HFFc6 (cell line): ENCODE measurements around the gene FAM234B. TPM values are rescaled to one million over a fixed set of nuclear protein-coding genes. Genes with fewer than 3 reads are reported as not detected.

Source experiments
- DNase-seq: peaks from one replicate; pipeline ENCODE4 v3.0.0-alpha.2; 2018
- H3K27ac Mint-ChIP-seq: 2 replicates; pipeline ENCODE4 v1.8.0; 2020; ENCODE audit warnings: mild to moderate bottlenecking, mixed read lengths
- H3K27me3 Mint-ChIP-seq: 2 replicates; pipeline ENCODE4 v1.8.0; 2021; ENCODE audit warnings: mild to moderate bottlenecking, moderate library complexity, mixed read lengths; ENCODE audit not compliant: insufficient read depth
- H3K36me3 Mint-ChIP-seq: 2 replicates; pipeline ENCODE4 v1.8.0; 2021; ENCODE audit warnings: low read depth, mixed read lengths
- H3K4me1 Mint-ChIP-seq: 2 replicates; pipeline ENCODE4 v1.8.0; 2020; ENCODE audit warnings: low read depth, mixed read lengths
- H3K4me3 Mint-ChIP-seq: 2 replicates; pipeline ENCODE4 v1.8.0; 2020; ENCODE audit warnings: mild to moderate bottlenecking, moderate library complexity, mixed read lengths
- H3K9me3 Mint-ChIP-seq: 2 replicates; pipeline ENCODE4 v1.8.0; 2020; ENCODE audit warnings: mild to moderate bottlenecking, mixed read lengths
- CTCF ChIP-seq: fragments of 200-600 bp; sonication (generic); IDR thresholded peaks from 2 replicates; pipeline ENCODE4 v1.5.0; 2021; ENCODE audit warnings: antibody characterized with exemption, mild to moderate bottlenecking
- total RNA-seq, 6 experiments: library from RNA; stranded (reverse); fragmentation: NEBNext Ultra II Directional; extraction: Animal tissue kit (Norgen Biotek cat#: 25700); gene quantifications; 2 replicates in 1 of 6; 3 replicates in 5 of 6; pipeline ENCODE4 v1.2.3, GENCODE V29; 2021

The FAM234B gene
- total RNA-seq, 6 experiments from 2014 or later: 3.0 to 4.6 (median 3.7) TPM

GRCh38 chr12:12998248-12998647 is 45.9 kb upstream of the FAM234B start:
- TF ChIP-seq CTCF: no peak
- no peaks in the 10 kb centered on the region; the same call in 1 of the 2 replicates for H3K27me3 Mint-ChIP-seq
- H3K27ac Mint-ChIP-seq: no peak overlapping the region
- peak overlapping the region; percentile 91 for H3K4me3 Mint-ChIP-seq
- DNase-seq: no peak
- H3K4me1 Mint-ChIP-seq: peaks cover 59% of the 10 kb centered on the region
- H3K9me3 Mint-ChIP-seq: no peaks in the 10 kb centered on the region
- peaks cover 14% of the 10 kb centered on the region for H3K36me3 Mint-ChIP-seq

GRCh38 chr12:12999271-12999958 is 44.8 kb upstream of the FAM234B start:
- H3K36me3 Mint-ChIP-seq: peaks cover 14% of the 10 kb centered on the region
- peaks cover 50% of the 10 kb centered on the region for H3K4me1 Mint-ChIP-seq
- no peaks in the 10 kb centered on the region; the same call in 1 of the 2 replicates for H3K27me3 Mint-ChIP-seq
- TF ChIP-seq CTCF: peak; percentile 8; the same call in 1 of the 2 replicates
- no peaks in the 10 kb centered on the region for H3K9me3 Mint-ChIP-seq
- no peak for DNase-seq
- H3K4me3 Mint-ChIP-seq: peak overlapping the region; percentile 91
- peak overlapping the region; percentile 93 for H3K27ac Mint-ChIP-seq

GRCh38 chr12:12999959-13000615 is 44.1 kb upstream of the FAM234B start, which contains the start of gene HEBP1:
Gene HEBP1 (minus strand): TSS chr12:13000265. CDS start chr12:13000114, 151 bp downstream.
- no peaks in the 10 kb centered on the region; the same call in 1 of the 2 replicates for H3K27me3 Mint-ChIP-seq
- TF ChIP-seq CTCF: no peak; the same call in 1 of the 2 replicates
- H3K36me3 Mint-ChIP-seq: peaks cover 14% of the 10 kb centered on the region
- peak within 1 kb of the TSS; percentile 93 for H3K27ac Mint-ChIP-seq
- peaks cover 50% of the 10 kb centered on the region for H3K4me1 Mint-ChIP-seq
- no peaks in the 10 kb centered on the region for H3K9me3 Mint-ChIP-seq
- DNase-seq: peak; percentile 87
- peak within 1 kb of the TSS; percentile 91 for H3K4me3 Mint-ChIP-seq

GRCh38 chr12:13000616-13000924 is 43.6 kb upstream of the FAM234B start:
- DNase-seq: no peak
- Mint-ChIP-seq H3K27me3 (no peaks in the 10 kb centered on the region; the same call in 1 of the 2 replicates), H3K27ac (peak overlapping the region; percentile 93), H3K9me3 (no peaks in the 10 kb centered on the region), H3K4me1 (peaks cover 51% of the 10 kb centered on the region), H3K4me3 (peak overlapping the region; percentile 91), H3K36me3 (peaks cover 14% of the 10 kb centered on the region)
- TF ChIP-seq CTCF: no peak

GRCh38 chr12:13000925-13001774 is 43.0 kb upstream of the FAM234B start:
- TF ChIP-seq CTCF: peak; percentile 75
- peak; percentile 21 for DNase-seq
- peak overlapping the region; percentile 91 for H3K4me3 Mint-ChIP-seq
- no peaks in the 10 kb centered on the region; the same call in 1 of the 2 replicates for H3K27me3 Mint-ChIP-seq
- peaks cover 57% of the 10 kb centered on the region for H3K4me1 Mint-ChIP-seq
- H3K9me3 Mint-ChIP-seq: no peaks in the 10 kb centered on the region
- H3K27ac Mint-ChIP-seq: peak overlapping the region; percentile 93
- peaks cover 14% of the 10 kb centered on the region for H3K36me3 Mint-ChIP-seq
